Stimulated activated effector memory CD8-positive, alpha-beta T cell treated with anti-CD3 and anti-CD28 coated beads, Interleukin-12 subunit alpha, Interleukin-12 subunit beta, amount 100 ng/mL, for 72 hours (primary cell): ENCODE results near the gene GALE.
"Not testable (repeated sequence)": the region's sequence is repeated elsewhere in the genome, so short reads cannot be mapped to it uniquely, and the experiment has no call there.

Experiments used
- ATAC-seq: fragments of 150-1000 bp; cut with Tn5 transposase; 2 replicates; pipeline ENCODE4 v1.10.0; 2021
- DNase-seq, 2 donors: peaks; one replicate each; pipeline ENCODE4 v3.0.0; 2021 to 2022; ENCODE audit warnings: low spot score in 2 of 2
- H3K27ac Mint-ChIP-seq: one replicate; pipeline ENCODE4 v1.8.0; 2022; ENCODE audit warnings: mild to moderate bottlenecking, mixed read lengths
- H3K36me3 Mint-ChIP-seq: one replicate; pipeline ENCODE4 v1.8.0; 2022; ENCODE audit warnings: mild to moderate bottlenecking, mixed read lengths
- H3K4me1 Mint-ChIP-seq: one replicate; pipeline ENCODE4 v1.8.0; 2022; ENCODE audit warnings: mixed read lengths
- H3K4me3 Mint-ChIP-seq: one replicate; pipeline ENCODE4 v1.8.0; 2022; ENCODE audit warnings: mild to moderate bottlenecking, mixed read lengths
- H3K9me3 Mint-ChIP-seq: one replicate; pipeline ENCODE4 v1.8.0; 2022; ENCODE audit warnings: mixed read lengths

The GALE gene

GRCh38 chr1:23823767-23824166 is 23.2 kb upstream of the GALE start:
- Mint-ChIP-seq H3K36me3 (peaks cover 34% of the 10 kb centered on the region), H3K4me1 (peaks cover 24% of the 10 kb centered on the region), H3K27ac (peak overlapping the region; percentile 98), H3K4me3 (peak overlapping the region; percentile 89), H3K9me3 (no peaks in the 10 kb centered on the region)
- no peak for DNase-seq
- no peak for ATAC-seq

- no peak for DNase-seq
- H3K9me3 Mint-ChIP-seq: no peaks in the 10 kb centered on the region
- ATAC-seq: peak; percentile 39
- H3K27ac Mint-ChIP-seq: peak overlapping the region; percentile 7
- H3K36me3 Mint-ChIP-seq: peaks cover 75% of the 10 kb centered on the region
- H3K4me1 Mint-ChIP-seq: peaks cover 12% of the 10 kb centered on the region
- H3K4me3 Mint-ChIP-seq: no peak overlapping the region
Measured at GRCh38 chr1:23817633-23818032, 17.1 kb upstream of the GALE start.

DNA sequence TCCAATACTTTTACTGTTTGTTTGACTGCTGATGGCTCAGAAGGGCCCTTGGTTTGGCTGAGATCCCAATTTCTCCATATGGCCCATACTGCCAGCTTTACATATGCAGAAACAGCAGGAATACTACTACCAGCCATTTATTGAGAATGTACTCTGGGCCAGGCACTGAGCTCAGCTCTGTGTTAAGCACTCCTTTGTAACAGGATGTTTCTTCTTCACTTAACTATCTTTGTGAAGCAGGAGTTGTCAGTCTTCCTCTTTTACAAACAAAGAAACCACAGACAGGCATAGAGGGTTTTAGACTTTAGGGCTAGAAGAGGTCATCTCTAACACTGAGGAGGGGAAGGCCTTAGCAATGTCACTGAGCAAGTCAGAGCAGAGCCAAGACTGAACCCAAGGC is 16.4 kb upstream of the GALE start:
- Mint-ChIP-seq H3K27ac (no peak overlapping the region), H3K9me3 (no peaks in the 10 kb centered on the region), H3K4me1 (peaks cover 11% of the 10 kb centered on the region), H3K36me3 (peaks cover 83% of the 10 kb centered on the region), H3K4me3 (no peak overlapping the region)
- DNase-seq (no peak), ATAC-seq (no peak)

DNA sequence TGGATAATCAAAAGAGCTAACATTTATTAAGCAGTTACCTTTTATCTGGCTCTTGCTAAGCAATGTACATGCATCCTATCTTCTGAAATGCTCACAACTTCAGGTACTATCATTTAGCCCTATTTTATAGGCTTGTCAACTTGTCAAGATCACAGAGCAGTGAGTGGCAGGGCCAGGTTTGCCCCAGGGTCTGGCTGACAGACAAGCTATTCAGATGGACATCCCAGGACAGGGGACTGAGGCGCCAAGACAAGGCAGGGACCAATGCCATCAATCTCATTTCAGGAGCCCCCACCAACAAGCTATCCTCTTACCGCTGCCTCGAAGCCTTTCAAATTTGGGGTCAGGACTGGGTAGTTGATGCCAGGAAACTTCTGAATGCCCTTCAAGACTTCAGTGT is 15.8 kb upstream of the GALE start:
- peaks cover 84% of the 10 kb centered on the region for H3K36me3 Mint-ChIP-seq

GRCh38 chr1:23814016-23814415 is 13.5 kb upstream of the GALE start:
- Mint-ChIP-seq H3K4me1 (peaks cover 21% of the 10 kb centered on the region), H3K36me3 (peaks cover 78% of the 10 kb centered on the region), H3K4me3 (no peak overlapping the region), H3K27ac (no peak overlapping the region), H3K9me3 (no peaks in the 10 kb centered on the region)
- ATAC-seq: no peak
- no peak for DNase-seq

More for the DNA sequence above, 15.8 kb upstream of the GALE start:
- H3K4me1 Mint-ChIP-seq: peaks cover 8% of the 10 kb centered on the region
- no peaks in the 10 kb centered on the region for H3K9me3 Mint-ChIP-seq
- ATAC-seq (no peak), DNase-seq (no peak)
- no peak overlapping the region for H3K27ac Mint-ChIP-seq
- no peak overlapping the region for H3K4me3 Mint-ChIP-seq

GRCh38 chr1:23810818-23811540 is 10.4 kb upstream of the GALE start:
- peaks cover 63% of the 10 kb centered on the region for H3K36me3 Mint-ChIP-seq
- H3K4me1 Mint-ChIP-seq: peaks cover 21% of the 10 kb centered on the region
- peak overlapping the region; percentile 62 for H3K27ac Mint-ChIP-seq
- no peaks in the 10 kb centered on the region for H3K9me3 Mint-ChIP-seq
- DNase-seq (peak in 1 of 2 donors; percentile 80), ATAC-seq (peak; percentile 76)
- no peak overlapping the region for H3K4me3 Mint-ChIP-seq

- Mint-ChIP-seq H3K9me3 (no peaks in the 10 kb centered on the region), H3K4me1 (peaks cover 21% of the 10 kb centered on the region), H3K27ac (no peak overlapping the region), H3K36me3 (peaks cover 51% of the 10 kb centered on the region), H3K4me3 (no peak overlapping the region)
- ATAC-seq: peak; percentile 88
- DNase-seq: peak; percentile 76 to 89
Measured at GRCh38 chr1:23809751-23810171, 9.2 kb upstream of the GALE start.

DNA sequence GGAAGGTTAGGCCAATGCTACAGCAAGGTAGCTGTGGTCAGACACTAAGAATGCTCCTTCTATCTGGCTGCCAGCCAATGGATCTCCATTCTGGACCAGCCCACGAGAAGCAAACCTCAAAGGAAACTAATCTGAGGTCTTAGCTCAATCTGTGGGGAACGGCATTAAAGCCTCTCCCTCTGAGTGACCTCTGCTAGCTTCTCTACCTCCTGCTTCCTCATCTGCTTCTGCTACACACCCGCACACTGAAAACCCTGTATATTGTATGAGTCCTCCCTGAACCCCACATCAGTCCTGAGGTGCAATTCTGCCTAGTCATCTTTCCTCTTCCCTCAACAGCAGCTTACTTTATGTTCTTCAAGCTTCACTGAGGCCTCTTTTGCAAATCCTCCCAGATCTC is 6.9 kb upstream of the GALE start:
- H3K4me3 Mint-ChIP-seq: no peak overlapping the region
- DNase-seq (no peak), ATAC-seq (no peak)
- no peak overlapping the region for H3K27ac Mint-ChIP-seq
- H3K4me1 Mint-ChIP-seq: peaks cover 21% of the 10 kb centered on the region
- H3K36me3 Mint-ChIP-seq: peaks cover 28% of the 10 kb centered on the region
- H3K9me3 Mint-ChIP-seq: no peaks in the 10 kb centered on the region

DNA sequence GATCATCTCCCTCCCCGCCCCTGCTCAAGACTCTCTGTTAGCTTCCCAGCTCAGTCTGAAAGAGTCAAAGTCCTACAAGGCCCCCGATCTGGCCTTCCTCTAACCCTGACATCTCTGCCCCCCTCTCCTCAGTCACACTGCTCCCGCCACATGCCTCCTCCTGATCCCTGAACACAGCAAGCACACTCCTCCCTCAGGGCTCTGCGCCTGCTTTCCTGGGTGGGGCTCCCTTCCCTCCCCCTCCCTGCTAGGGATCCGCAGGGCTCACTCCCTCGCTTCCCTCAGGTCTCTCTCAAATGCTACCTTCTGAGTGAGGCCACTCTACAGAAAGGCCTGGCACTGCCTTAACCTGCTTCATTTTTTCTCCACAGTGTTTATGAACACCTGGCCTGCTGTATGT is 5.7 kb upstream of the GALE start:
- H3K4me3 Mint-ChIP-seq: no peak overlapping the region
- ATAC-seq (no peak), DNase-seq (no peak)
- peaks cover 18% of the 10 kb centered on the region for H3K4me1 Mint-ChIP-seq
- H3K27ac Mint-ChIP-seq: peak overlapping the region; percentile 55
- no peaks in the 10 kb centered on the region for H3K9me3 Mint-ChIP-seq
- peaks cover 21% of the 10 kb centered on the region for H3K36me3 Mint-ChIP-seq

DNA sequence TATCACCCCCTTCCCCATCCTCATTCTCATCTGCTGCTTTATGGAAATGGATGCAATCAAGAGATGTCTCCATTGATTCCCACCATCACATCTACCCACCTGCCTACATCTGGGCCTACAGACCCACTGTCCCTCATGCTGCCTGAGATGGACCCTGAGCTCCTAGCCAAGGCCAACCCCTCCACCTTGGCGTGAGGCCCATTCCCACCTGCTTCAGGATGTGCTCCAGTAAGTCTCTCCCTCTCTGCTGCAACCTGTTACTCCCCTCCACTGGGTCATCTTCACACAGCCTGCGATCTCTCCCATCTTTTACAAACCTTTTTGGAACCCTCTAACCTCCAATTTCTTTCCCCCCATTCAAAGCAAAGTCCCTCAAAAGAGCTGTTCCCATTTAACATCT is 4.5 kb upstream of the GALE start:
- DNase-seq (no peak), ATAC-seq (no peak)
- H3K9me3 Mint-ChIP-seq: no peaks in the 10 kb centered on the region
- peaks cover 25% of the 10 kb centered on the region for H3K36me3 Mint-ChIP-seq
- H3K4me1 Mint-ChIP-seq: peaks cover 7% of the 10 kb centered on the region
- H3K4me3 Mint-ChIP-seq: no peak overlapping the region
- H3K27ac Mint-ChIP-seq: peak overlapping the region; percentile 55

GRCh38 chr1:23804183-23804835 is 3.8 kb upstream of the GALE start:
- H3K4me3 Mint-ChIP-seq: no peak overlapping the region
- H3K36me3 Mint-ChIP-seq: peaks cover 28% of the 10 kb centered on the region
- peaks cover 14% of the 10 kb centered on the region for H3K4me1 Mint-ChIP-seq
- ATAC-seq (no peak), DNase-seq (no peak)
- no peaks in the 10 kb centered on the region for H3K9me3 Mint-ChIP-seq
- H3K27ac Mint-ChIP-seq: peak overlapping the region; percentile 55

- DNase-seq (no peak), ATAC-seq (no peak)
- Mint-ChIP-seq H3K4me3 (no peak overlapping the region), H3K27ac (peak overlapping the region; percentile 55), H3K4me1 (peaks cover 18% of the 10 kb centered on the region), H3K36me3 (peaks cover 30% of the 10 kb centered on the region), H3K9me3 (no peaks in the 10 kb centered on the region)
Measured at GRCh38 chr1:23803674-23804073, 3.1 kb upstream of the GALE start.

- Mint-ChIP-seq H3K36me3 (peaks cover 33% of the 10 kb centered on the region), H3K27ac (peak overlapping the region; percentile 55), H3K4me1 (peaks cover 18% of the 10 kb centered on the region)
- ATAC-seq, H3K4me3 Mint-ChIP-seq, H3K9me3 Mint-ChIP-seq, DNase-seq: not testable (repeated sequence)
Measured at GRCh38 chr1:23802809-23803342, 2.3 kb upstream of the GALE start.

DNA sequence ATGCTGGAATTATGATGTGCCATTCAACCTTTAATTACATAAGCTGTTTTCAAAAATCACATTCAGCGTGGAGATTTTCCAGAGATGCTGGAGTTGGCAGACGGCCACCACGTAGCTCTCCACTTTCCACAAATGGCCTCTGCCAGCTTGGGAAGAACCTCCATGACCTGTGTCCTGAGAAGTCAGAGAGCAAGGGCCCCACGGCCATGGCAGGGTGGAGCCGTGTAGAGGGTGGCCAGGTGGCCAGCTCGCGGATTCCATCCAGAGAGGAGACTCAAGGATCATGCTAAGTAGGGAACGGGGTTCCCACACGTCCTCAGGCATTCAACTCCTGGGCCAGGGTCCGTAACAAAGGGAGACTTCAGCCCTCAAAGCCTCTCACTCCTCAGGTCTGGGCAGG is 1.3 kb upstream of the GALE start:
- Mint-ChIP-seq H3K9me3 (no peaks in the 10 kb centered on the region), H3K36me3 (peaks cover 37% of the 10 kb centered on the region), H3K27ac (peak overlapping the region; percentile 23), H3K4me3 (peak overlapping the region; percentile 90), H3K4me1 (peaks cover 15% of the 10 kb centered on the region)
- ATAC-seq (no peak), DNase-seq (no peak)

DNA sequence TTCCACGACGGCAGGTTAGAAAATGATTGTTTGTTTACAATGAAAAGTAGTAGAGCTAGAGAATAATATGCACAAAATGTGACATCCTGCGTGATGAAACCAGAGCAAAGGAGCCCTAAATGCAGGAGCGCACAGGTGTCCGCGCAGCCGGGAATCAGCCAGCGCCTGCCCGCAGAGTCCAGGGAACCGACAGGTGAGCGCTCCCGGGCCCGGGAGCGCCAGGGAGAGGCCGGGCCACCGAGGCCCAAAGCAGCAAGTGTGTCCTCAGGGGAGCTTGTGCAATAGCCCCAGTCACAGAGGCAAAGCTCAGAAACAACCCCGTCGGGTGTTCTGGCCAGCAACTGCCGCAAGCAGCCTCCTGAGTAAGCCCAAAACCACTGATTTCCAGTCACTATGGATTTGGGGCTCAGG is 789 bp upstream of the GALE start:
- peaks cover 38% of the 10 kb centered on the region for H3K36me3 Mint-ChIP-seq
- DNase-seq (no peak), ATAC-seq (no peak)
- peak overlapping the region; percentile 95 for H3K27ac Mint-ChIP-seq
- H3K4me3 Mint-ChIP-seq: peak overlapping the region; percentile 90
- H3K9me3 Mint-ChIP-seq: no peaks in the 10 kb centered on the region
- peaks cover 19% of the 10 kb centered on the region for H3K4me1 Mint-ChIP-seq
